Stimulated activated CD4-positive, alpha-beta T cell treated with anti-CD3 and anti-CD28 coated beads, Interleukin-2, amount 100 ng/mL, for 48 hours (primary cell): ENCODE results near the gene LAMB4.

ENCODE experiments used
- DNase-seq, 2 donors: peaks; one replicate each; pipeline ENCODE4 v3.0.0-alpha.2; 2020

LAMB4 gene

GRCh38 chr7:108077709-108078108 is 52.5 kb downstream of the LAMB4 start:
- DNase-seq, result no peak

GRCh38 chr7:108076156-108076555 is 54.0 kb downstream of the LAMB4 start:
- no peak for DNase-seq

- DNase-seq, result no peak
Measured at GRCh38 chr7:108073305-108074070, 56.7 kb downstream of the LAMB4 start.

- DNase-seq, result no peak
Measured at GRCh38 chr7:108072739-108073138, 57.4 kb downstream of the LAMB4 start.

- no peak for DNase-seq
Measured at GRCh38 chr7:108072116-108072515, 58.0 kb downstream of the LAMB4 start.

GRCh38 chr7:108071551-108071950 is 58.6 kb downstream of the LAMB4 start:
- DNase-seq, result no peak

- no peak for DNase-seq
Measured at GRCh38 chr7:108069646-108070045, 60.5 kb downstream of the LAMB4 start.

- no peak for DNase-seq
Measured at GRCh38 chr7:108067844-108068243, 62.3 kb downstream of the LAMB4 start.

- DNase-seq, result no peak
Measured at GRCh38 chr7:108066486-108066885, 63.7 kb downstream of the LAMB4 start.

GRCh38 chr7:108063520-108063933 is 66.6 kb downstream of the LAMB4 start:
- no peak for DNase-seq

GRCh38 chr7:108062250-108063014 is 67.7 kb downstream of the LAMB4 start:
- DNase-seq, result no peak

GRCh38 chr7:108059526-108059925 is 70.6 kb downstream of the LAMB4 start:
- no peak for DNase-seq

GRCh38 chr7:108057951-108058481 is 72.1 kb downstream of the LAMB4 start:
- DNase-seq, result no peak

GRCh38 chr7:108055611-108056021 is 74.5 kb downstream of the LAMB4 start:
- DNase-seq, result no peak

GRCh38 chr7:108054537-108054936 is 75.6 kb downstream of the LAMB4 start:
- no peak for DNase-seq

GRCh38 chr7:108053250-108053649 is 76.9 kb downstream of the LAMB4 start:
- no peak for DNase-seq

- DNase-seq, result no peak
Measured at GRCh38 chr7:108051454-108051853, 78.7 kb downstream of the LAMB4 start.

- no peak for DNase-seq
Measured at GRCh38 chr7:108049962-108050361, 80.2 kb downstream of the LAMB4 start.

GRCh38 chr7:108048422-108048821 is 81.7 kb downstream of the LAMB4 start:
- no peak for DNase-seq

- DNase-seq, result no peak
Measured at GRCh38 chr7:108046952-108047506, 83.1 kb downstream of the LAMB4 start.

GRCh38 chr7:108045669-108046068 is 84.5 kb downstream of the LAMB4 start:
- no peak for DNase-seq

GRCh38 chr7:108045154-108045553 is 85.0 kb downstream of the LAMB4 start:
- no peak for DNase-seq

- DNase-seq, result no peak
Measured at GRCh38 chr7:108044345-108044744, 85.8 kb downstream of the LAMB4 start.

GRCh38 chr7:108038986-108039385 is 91.2 kb downstream of the LAMB4 start:
- DNase-seq, result no peak
